Suppressor macrophage treated with lipopolysaccharide for 4 hours (primary cell): ENCODE data around the gene GABRA5.
"Not testable (repeated sequence)": the region's sequence is repeated elsewhere in the genome, so short reads cannot be mapped to it uniquely, and the experiment has no call there.

Experiments used
- DNase-seq: peaks from one replicate; pipeline ENCODE4 v3.0.0-alpha.2; 2020

Gene GABRA5

GRCh38 chr15:26879706-26880105 lies 12.8 kb downstream of the GABRA5 start:
- DNase-seq = no peak

- no peak for DNase-seq
These were observed 15.2 kb downstream of the GABRA5 start for GRCh38 chr15:26882112-26882511.

GRCh38 chr15:26882616-26883365 lies 15.9 kb downstream of the GABRA5 start:
- no peak for DNase-seq

GRCh38 chr15:26883466-26883865 lies 16.6 kb downstream of the GABRA5 start:
- no peak for DNase-seq

- DNase-seq = no peak
These were observed 19.7 kb downstream of the GABRA5 start for GRCh38 chr15:26886566-26886965.

GRCh38 chr15:26887926-26888666 lies 21.2 kb downstream of the GABRA5 start:
- no peak for DNase-seq

GRCh38 chr15:26888761-26889160 lies 21.9 kb downstream of the GABRA5 start:
- DNase-seq = no peak

GRCh38 chr15:26889298-26889898 lies 22.5 kb downstream of the GABRA5 start:
- peak; percentile 67 for DNase-seq

GRCh38 chr15:26890451-26890850 lies 23.6 kb downstream of the GABRA5 start:
- no peak for DNase-seq

GRCh38 chr15:26890988-26891387 lies 24.1 kb downstream of the GABRA5 start:
- DNase-seq = no peak

GRCh38 chr15:26891448-26892181 lies 24.8 kb downstream of the GABRA5 start:
- DNase-seq = peak; percentile 38

GRCh38 chr15:26892182-26892518 lies 25.3 kb downstream of the GABRA5 start:
- no peak for DNase-seq

- no peak for DNase-seq
These were observed 25.8 kb downstream of the GABRA5 start for GRCh38 chr15:26892678-26893077.

- no peak for DNase-seq
These were observed 26.6 kb downstream of the GABRA5 start for GRCh38 chr15:26893351-26894065.

- DNase-seq = no peak
These were observed 27.3 kb downstream of the GABRA5 start for GRCh38 chr15:26894181-26894580.

- DNase-seq = not testable (repeated sequence)
These were observed 28.5 kb downstream of the GABRA5 start for GRCh38 chr15:26895346-26895745.

GRCh38 chr15:26899658-26900057 lies 32.8 kb downstream of the GABRA5 start:
- no peak for DNase-seq

- DNase-seq = no peak
These were observed 34.2 kb downstream of the GABRA5 start for GRCh38 chr15:26901041-26901440.

- no peak for DNase-seq
These were observed 43.9 kb downstream of the GABRA5 start for GRCh38 chr15:26910715-26911114.

- DNase-seq = no peak
These were observed 54.6 kb downstream of the GABRA5 start for GRCh38 chr15:26921433-26921832.

GRCh38 chr15:26926081-26926480 lies 59.2 kb downstream of the GABRA5 start:
- DNase-seq = no peak

GRCh38 chr15:26928051-26928450 lies 61.2 kb downstream of the GABRA5 start:
- DNase-seq = no peak

- no peak for DNase-seq
These were observed 62.7 kb downstream of the GABRA5 start for GRCh38 chr15:26929588-26929987.
